Adrenal gland (tissue), 12 donors: ENCODE data around the gene LYRM1. TPM values are rescaled to one million over a fixed set of nuclear protein-coding genes. Genes with fewer than 3 reads are reported as not detected.

Experiments used
- DNase-seq, 7 donors: peaks; one replicate each; pipeline ENCODE4 v3.0.0-alpha.2; 2019 to 2020
- H3K27ac ChIP-seq, 5 donors: fragments of 200-600 bp; sonication (generic) in 4 of 5; 1 replicate in 3 of 5; 2 replicates in 2 of 5; pipeline versions ENCODE4 v1.5.1 to v1.8.0; 2016 to 2020; ENCODE audit warnings: mild to moderate bottlenecking in 1 of 5
- H3K27me3 ChIP-seq: fragments of 200-600 bp; 2 replicates; pipeline ENCODE4 v1.8.0; 2021
- H3K36me3 ChIP-seq, 2 donors: fragments of 200-600 bp; replicated peaks in 1 of 2; 1 replicate in 1 of 2; 2 replicates in 1 of 2; pipeline versions ENCODE4 v1.5.1 to v1.8.0; 2018 to 2022
- H3K4me1 ChIP-seq, 2 donors: fragments of 200-600 bp; replicated peaks in 1 of 2; 1 replicate in 1 of 2; 2 replicates in 1 of 2; pipeline versions ENCODE4 v1.5.1 to v1.8.0; 2018 to 2021
- H3K4me3 ChIP-seq, 4 donors: fragments of 200-600 bp; sonication (generic) in 3 of 4; one replicate each; pipeline ENCODE4 v1.5.1; 2016 to 2018
- H3K9me3 ChIP-seq, 3 donors: fragments of 200-600 bp; sonication (generic) in 1 of 3; replicated peaks in 1 of 3; 1 replicate in 2 of 3; 2 replicates in 1 of 3; pipeline versions ENCODE4 v1.5.1 to v1.8.0; 2016 to 2021
- CTCF ChIP-seq, 6 experiments: fragments of 450-650 bp in 4 of 6; fragments of 200-600 bp in 2 of 6; sonication (generic) in 1 of 6; IDR thresholded peaks; 1 replicate in 5 of 6; 2 replicates in 1 of 6; pipeline versions ENCODE4 v1.5.1 to v1.8.0; 2016 to 2021; ENCODE audit warnings: antibody characterized with exemption in 6 of 6, mild to moderate bottlenecking in 2 of 6, moderate library complexity in 1 of 6
- POLR2A ChIP-seq, 2 donors: fragments of 450-650 bp; IDR thresholded peaks; one replicate each; pipeline ENCODE4 v1.6.1; 2017; ENCODE audit warnings: antibody characterized with exemption in 2 of 2, mild to moderate bottlenecking in 2 of 2, moderate library complexity in 1 of 2
- WGBS, 4 donors: extraction: QIAGEN DNeasy Blood & Tissue Kit in 2 of 4; methylation state at CpG; one replicate each; pipeline versions ENCODE4 v1.1.5 to v1.1.7; 2013 to 2017; 5-methylcytosine and 5-hydroxymethylcytosine counted together
- intact Hi-C, 2 donors: fragments of 100-400 bp; cut with DNase I; formaldehyde crosslinking; loops; one replicate each; pipeline versions ENCODE4 v1.14.1 to v1.15.0; 2022 to 2023
- polyA plus RNA-seq, 3 donors: library from polyadenylated mRNA; stranded (reverse); fragments of 200-250 nt in 2 of 3; fragments of 350-450 nt in 1 of 3; fragmentation: Illumina TruSeq in 1 of 3; extraction: RNeasy Lipid Tissue Mini Kit (QIAGEN cat#74804) in 1 of 3; gene quantifications; one replicate each; pipeline ENCODE4 v1.2.3, GENCODE V29; 2013 to 2014
- total RNA-seq, 9 donors: library from RNA; depleted of rRNA in 4 of 9; stranded (reverse); fragments of >200 nt in 4 of 9; fragments of 120-200 nt in 1 of 9; fragmentation: NEBNext Ultra II Directional in 1 of 9; extraction: Animal tissue kit (Norgen Biotek cat#: 25700) in 1 of 9; gene quantifications; one replicate each; pipeline versions ENCODE4 v1.1.0 to v1.2.4, GENCODE V29; 2013 to 2023
- donor health status: healthy with polysubstance abuse.
- donor health status: Bipolar disorder and iron deficiency.
- donor health status: DM: yes; HTN: yes; CAD: no.
- donor health status: DM: no; HTN: no; CAD: no.
- donor health status: DM: no; HTN: no; CAD: no.
- donor health status: DM: yes; HTN: yes; CAD: no.

LYRM1 gene
- total and polyA plus RNA-seq, 12 donors = 18.0 to 74.0 (median 38.0) TPM

- H3K4me1 ChIP-seq = peaks cover 16 to 48% of the 10 kb centered on the region in 2 donors
- 68 to 78% (median 75%) methylated on average over 5 of the region's 5 CpGs for WGBS, 4 donors
Observed at GRCh38 chr16:20853143-20853542, 47.4 kb upstream of the LYRM1 start.

GRCh38 chr16:20853981-20854620 is 46.5 kb upstream of the LYRM1 start:
- DNase-seq = no peak
- Histone ChIP-seq H3K36me3 (peaks cover 0 to under 1% of the 10 kb centered on the region in 2 donors), H3K9me3 (no peaks in the 10 kb centered on the region), H3K4me1 (peaks cover 16 to 50% of the 10 kb centered on the region in 2 donors), H3K27me3 (no peaks in the 10 kb centered on the region), H3K27ac (peak overlapping the region in 1 of 5 donors; percentile 37), H3K4me3 (no peak overlapping the region)
- no peak for TF ChIP-seq CTCF (IDR thresholded peaks at IDR 0.05)
- no peak for TF ChIP-seq POLR2A (IDR thresholded peaks at IDR 0.05)
- intact Hi-C loops = loop anchor here (5.0 to 10.0 kb wide), 2 partner anchors 43 to 91 kb away; no protein-coding TSS in a partner anchor
- 75 to 89% (median 79%) methylated on average over 3 of the region's 3 CpGs for WGBS, 4 donors

More at GRCh38 chr16:20853143-20853542, 47.4 kb upstream of the LYRM1 start:
- H3K4me3 ChIP-seq = no peak overlapping the region
- no peaks in the 10 kb centered on the region for H3K9me3 ChIP-seq
- no peaks in the 10 kb centered on the region for H3K36me3 ChIP-seq
- no peak for TF ChIP-seq CTCF (IDR thresholded peaks at IDR 0.05)
- no peak for TF ChIP-seq POLR2A (IDR thresholded peaks at IDR 0.05)
- H3K27ac ChIP-seq = peak overlapping the region in 2 of 5 donors; percentile 19 to 27
- no peak for DNase-seq
- H3K27me3 ChIP-seq = no peaks in the 10 kb centered on the region
- intact Hi-C loops = loop anchor here (5.0 to 10.0 kb wide), 2 partner anchors 44 to 92 kb away; no protein-coding TSS in a partner anchor

GRCh38 chr16:20854963-20855362 is 45.6 kb upstream of the LYRM1 start:
- Histone ChIP-seq H3K27me3 (no peaks in the 10 kb centered on the region), H3K4me1 (peaks cover 15 to 58% of the 10 kb centered on the region in 2 donors), H3K36me3 (peaks cover 0 to 10% of the 10 kb centered on the region in 2 donors), H3K27ac (no peak overlapping the region), H3K4me3 (no peak overlapping the region), H3K9me3 (no peaks in the 10 kb centered on the region)
- TF ChIP-seq CTCF (IDR thresholded peaks at IDR 0.05) (no peak), POLR2A (IDR thresholded peaks at IDR 0.05) (no peak)
- WGBS, 4 donors = 93 to 98% (median 98%) methylated on average over 2 of the region's 2 CpGs
- intact Hi-C loops = loop anchor here (5.0 to 10.0 kb wide), 2 partner anchors 42 to 90 kb away; no protein-coding TSS in a partner anchor
- DNase-seq = no peak

GRCh38 chr16:20857281-20857680 is 43.3 kb upstream of the LYRM1 start:
- Histone ChIP-seq H3K27me3 (no peaks in the 10 kb centered on the region), H3K9me3 (no peaks in the 10 kb centered on the region), H3K27ac (no peak overlapping the region), H3K4me1 (peaks cover 0 to 40% of the 10 kb centered on the region in 2 donors), H3K4me3 (no peak overlapping the region), H3K36me3 (peaks cover 0 to 33% of the 10 kb centered on the region in 2 donors)
- 82 to 88% (median 87%) methylated on average over 2 of the region's 2 CpGs for WGBS, 4 donors
- no peak for TF ChIP-seq POLR2A (IDR thresholded peaks at IDR 0.05)
- no peak for TF ChIP-seq CTCF (IDR thresholded peaks at IDR 0.05)
- intact Hi-C loops = loop anchor here in 1 of 2 donors (10.0 kb wide), 1 partner anchor 88 kb away; no protein-coding TSS in a partner anchor
- no peak for DNase-seq
